ENCODE measurements around the gene MYL11. TPM values are rescaled to one million over a fixed set of nuclear protein-coding genes. Genes with fewer than 3 reads are reported as not detected.

Gene MYL11
- polyA plus RNA-seq, 2 of the 4 experiments (the other 2 are of a cell fraction) = 0.46 TPM; not detected in 1

- Histone ChIP-seq H3K9me3 (no peaks in the 10 kb centered on the region), H3K27ac (no peak overlapping the region), H3K4me2 (no peak overlapping the region), H3K4me3 (no peak overlapping the region), H3K4me1 (peaks cover 18% of the 10 kb centered on the region)
- DNase-seq (ENCODE audit: low read depth in 1 of 2, low spot score in 1 of 2) = no peak
- CTCF ChIA-PET = interaction anchor here (0.6 to 1.6 kb wide), 3 partner anchors 11 to 363 kb away, joined by 3 to 4 read pairs (median 4); no protein-coding TSS in a partner anchor
- WGBS (ENCODE audit: missing lambda C conversion rate) = 86% methylated on average over 8 of the region's 8 CpGs
- FAIRE-seq = no peak
- ATAC-seq = no peak
- POLR2A ChIA-PET = no interaction called here
- TF ChIP-seq RAD21 (conservative IDR thresholded peaks at IDR 0.05 in 1 of 2, IDR thresholded peaks at IDR 0.05 in 1 of 2) = no peak
Measured at GRCh38 chr16:30375864-30376263, 1.3 kb downstream of the MYL11 start.

- no peak overlapping the region for H3K4me3 ChIP-seq
- FAIRE-seq (no peak), DNase-seq (ENCODE audit: low read depth in 1 of 2, low spot score in 1 of 2) (no peak), ATAC-seq (no peak)
- TF ChIP-seq HEYL (CRISPR knock-in tag; IDR thresholded peaks at IDR 0.05) (no peak), SREBF2 (IDR thresholded peaks at IDR 0.05) (no peak), ZSCAN20 (CRISPR knock-in tag; IDR thresholded peaks at IDR 0.05) (no peak), RCOR1 (IDR thresholded peaks at IDR 0.05; ENCODE audit: low read depth, low read length) (no peak), EP300 (IDR thresholded peaks at IDR 0.05) (no peak), ZNF302 (CRISPR knock-in tag; IDR thresholded peaks at IDR 0.05) (no peak), PBX3 (IDR thresholded peaks at IDR 0.05) (no peak), HOXB13 (CRISPR knock-in tag; IDR thresholded peaks at IDR 0.05; ENCODE audit: low read depth) (no peak), HOXB5 (CRISPR knock-in tag; IDR thresholded peaks at IDR 0.05) (no peak), NFE2L2 (conservative IDR thresholded peaks at IDR 0.05; ENCODE audit: low read length) (no peak), ESRRA (IDR thresholded peaks at IDR 0.05; ENCODE audit: borderline replicate concordance, low read length) (no peak), E2F6 (IDR thresholded peaks at IDR 0.05; ENCODE audit: borderline replicate concordance, low read depth) (no peak), ZFP36 (IDR thresholded peaks at IDR 0.05; ENCODE audit: borderline replicate concordance, partially characterized antibody) (no peak), MYC (IDR thresholded peaks at IDR 0.05; ENCODE audit: borderline replicate concordance, low read length) (no peak), EHMT2 (IDR thresholded peaks at IDR 0.05; ENCODE audit: low read depth) (no peak), CBX2 (IDR thresholded peaks at IDR 0.05; ENCODE audit: borderline replicate concordance, low read depth) (no peak), FOSB (CRISPR knock-in tag; IDR thresholded peaks at IDR 0.05) (no peak), JUN (IDR thresholded peaks at IDR 0.05) (no peak), POLR2A (IDR thresholded peaks at IDR 0.05; ENCODE audit: low read length) (no peak), TFCP2L1 (CRISPR knock-in tag; IDR thresholded peaks at IDR 0.05) (no peak)
- H3K4me2 ChIP-seq = no peak overlapping the region
- no peaks in the 10 kb centered on the region for H3K9me3 ChIP-seq
- WGBS (ENCODE audit: missing lambda C conversion rate) = 94% methylated on average over 8 of the region's 8 CpGs
- ChIA-PET CTCF (interaction anchor here (0.6 to 2.1 kb wide), 5 partner anchors 12 to 363 kb away, joined by 3 to 6 read pairs (median 4); no protein-coding TSS in a partner anchor), POLR2A (interaction anchor here (1.0 kb wide), 1 partner anchor 17 kb away, joined by 3 read pairs; no protein-coding TSS in a partner anchor)
- peak overlapping the region in 1 of 2 experiments; percentile 96; a peak in 2 of 6 replicates for H3K27ac ChIP-seq
- peaks cover 15% of the 10 kb centered on the region for H3K4me1 ChIP-seq
Measured at GRCh38 chr16:30376461-30376902, 1.9 kb downstream of the MYL11 start.

GRCh38 chr16:30377050-30377811 lies 2.6 kb downstream of the MYL11 start:
- peak overlapping the region; percentile 93 to 96 for H3K27ac ChIP-seq
- FAIRE-seq (no peak), DNase-seq (ENCODE audit: low read depth in 1 of 2, low spot score in 1 of 2) (no peak), ATAC-seq (no peak; a peak in 1 of 6 replicates)
- H3K4me1 ChIP-seq = peaks cover 12% of the 10 kb centered on the region
- CTCF ChIA-PET = interaction anchor here (0.8 to 2.1 kb wide), 3 partner anchors 13 to 284 kb away, joined by 3 to 6 read pairs (median 3); no protein-coding TSS in a partner anchor
- H3K4me2 ChIP-seq = peak overlapping the region; percentile 73
- TF ChIP-seq NFE2L2 (conservative IDR thresholded peaks at IDR 0.05; ENCODE audit: low read length) (no peak), ZSCAN20 (CRISPR knock-in tag; IDR thresholded peaks at IDR 0.05) (no peak), FOSB (CRISPR knock-in tag; IDR thresholded peaks at IDR 0.05) (no peak), HOXB5 (CRISPR knock-in tag; IDR thresholded peaks at IDR 0.05) (no peak), POLR2A (IDR thresholded peaks at IDR 0.05; ENCODE audit: low read length) (peak; percentile 52; the same call in 1 of the 2 replicates), TFCP2L1 (CRISPR knock-in tag; IDR thresholded peaks at IDR 0.05) (no peak)
- no peaks in the 10 kb centered on the region for H3K9me3 ChIP-seq
- peak overlapping the region; percentile 84 for H3K4me3 ChIP-seq
- WGBS (ENCODE audit: missing lambda C conversion rate) = 59% methylated on average over 25 of the region's 29 CpGs
- POLR2A ChIA-PET = interaction anchor here (0.6 to 2.0 kb wide), 5 partner anchors 17 to 931 kb away, joined by 3 to 7 read pairs (median 4); partner anchors contain the start of genes ZNF48 and ZNF771
